Vagina (tissue), 2 donors: Measurements from ENCODE around the gene PRSS53. TPM values are rescaled to one million over a fixed set of nuclear protein-coding genes. Genes with fewer than 3 reads are reported as not detected.

Source experiments
- DNase-seq, 2 donors: peaks; one replicate each; pipeline ENCODE4 v3.0.0-alpha.2; 2017; ENCODE audit errors: extremely low spot score in 2 of 2
- H3K27ac ChIP-seq: fragments of 200-600 bp; sonication (generic); one replicate; pipeline ENCODE4 v1.5.1; 2019
- H3K27me3 ChIP-seq: fragments of 200-600 bp; sonication (generic); one replicate; pipeline ENCODE4 v1.5.1; 2019
- H3K36me3 ChIP-seq, 2 donors: fragments of 200-600 bp; sonication (generic); one replicate each; pipeline ENCODE4 v1.5.1; 2017 to 2019
- H3K4me1 ChIP-seq: fragments of 200-600 bp; sonication (generic); one replicate; pipeline ENCODE4 v1.5.1; 2019
- H3K4me3 ChIP-seq, 2 donors: fragments of 200-600 bp; sonication (generic); 1 replicate in 1 of 2; 2 replicates in 1 of 2; pipeline ENCODE4 v1.5.1; 2016 to 2019
- H3K9me3 ChIP-seq: fragments of 200-600 bp; sonication (generic); one replicate; pipeline ENCODE4 v1.5.1; 2019
- POLR2A ChIP-seq, 2 donors: fragments of 450-650 bp; IDR thresholded peaks; one replicate each; pipeline ENCODE4 v1.6.1; 2017; ENCODE audit warnings: antibody characterized with exemption in 2 of 2, mild to moderate bottlenecking in 2 of 2, moderate library complexity in 2 of 2
- POLR2AphosphoS5 ChIP-seq, 2 donors: sonication (generic); formaldehyde crosslinking; IDR thresholded peaks; one replicate each; pipeline ENCODE4 v1.9.0; 2017; ENCODE audit warnings: antibody characterized with exemption in 2 of 2, mild to moderate bottlenecking in 2 of 2, low read depth in 1 of 2; ENCODE audit not compliant: insufficient read depth in 1 of 2
- intact Hi-C: fragments of 100-400 bp; cut with DNase I; formaldehyde crosslinking; loops from one replicate; pipeline ENCODE4 v1.15.1; 2023
- total RNA-seq: library from RNA; depleted of rRNA; stranded (reverse); fragments of >200 nt; gene quantifications from one replicate; pipeline ENCODE4 v1.2.3, GENCODE V29; 2016
- TF ChIP-seq, protein P1 (sequence below), 3 experiments: fragments of 450-650 bp in 2 of 3; fragments of 200-600 bp in 1 of 3; sonication (generic) in 1 of 3; IDR thresholded peaks; one replicate each; pipeline ENCODE4 v1.5.1; 2017 to 2019; ENCODE audit warnings: antibody characterized with exemption in 3 of 3, mild to moderate bottlenecking in 2 of 3, moderate library complexity in 2 of 3

The PRSS53 gene
- total RNA-seq, 1 donor from 2014 or later = 2.0 TPM

DNA sequence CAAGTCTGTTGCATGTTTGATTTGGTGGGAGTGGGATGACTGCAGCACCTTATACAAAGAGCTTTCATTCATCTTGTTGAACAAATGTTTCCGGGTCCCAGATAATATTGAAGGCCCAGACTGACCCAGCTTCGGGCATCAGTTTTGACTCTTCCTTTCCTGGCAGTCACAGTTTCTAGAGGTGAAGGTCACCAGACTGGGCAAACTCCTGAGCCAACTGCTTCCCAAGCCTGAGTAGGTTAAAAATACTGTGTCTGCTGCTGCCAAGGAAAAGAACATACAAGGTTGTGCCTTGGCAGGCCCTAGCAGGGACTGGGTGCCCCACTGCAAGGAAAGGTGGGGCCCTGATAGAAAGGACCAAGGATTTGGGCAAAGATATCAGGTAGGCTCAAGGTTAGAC is 24.0 kb upstream of the PRSS53 start:
- TF ChIP-seq, protein P1, sequence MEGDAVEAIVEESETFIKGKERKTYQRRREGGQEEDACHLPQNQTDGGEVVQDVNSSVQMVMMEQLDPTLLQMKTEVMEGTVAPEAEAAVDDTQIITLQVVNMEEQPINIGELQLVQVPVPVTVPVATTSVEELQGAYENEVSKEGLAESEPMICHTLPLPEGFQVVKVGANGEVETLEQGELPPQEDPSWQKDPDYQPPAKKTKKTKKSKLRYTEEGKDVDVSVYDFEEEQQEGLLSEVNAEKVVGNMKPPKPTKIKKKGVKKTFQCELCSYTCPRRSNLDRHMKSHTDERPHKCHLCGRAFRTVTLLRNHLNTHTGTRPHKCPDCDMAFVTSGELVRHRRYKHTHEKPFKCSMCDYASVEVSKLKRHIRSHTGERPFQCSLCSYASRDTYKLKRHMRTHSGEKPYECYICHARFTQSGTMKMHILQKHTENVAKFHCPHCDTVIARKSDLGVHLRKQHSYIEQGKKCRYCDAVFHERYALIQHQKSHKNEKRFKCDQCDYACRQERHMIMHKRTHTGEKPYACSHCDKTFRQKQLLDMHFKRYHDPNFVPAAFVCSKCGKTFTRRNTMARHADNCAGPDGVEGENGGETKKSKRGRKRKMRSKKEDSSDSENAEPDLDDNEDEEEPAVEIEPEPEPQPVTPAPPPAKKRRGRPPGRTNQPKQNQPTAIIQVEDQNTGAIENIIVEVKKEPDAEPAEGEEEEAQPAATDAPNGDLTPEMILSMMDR (IDR thresholded peaks at IDR 0.05) = no peak
- no peak for TF ChIP-seq POLR2AphosphoS5 (IDR thresholded peaks at IDR 0.05; ENCODE audit: insufficient read depth in 1 of 2, low read depth in 1 of 2)
- TF ChIP-seq POLR2A (IDR thresholded peaks at IDR 0.05) = no peak
- peaks cover 0 to 32% of the 10 kb centered on the region in 2 donors for H3K36me3 ChIP-seq
- intact Hi-C loops = no loop called here
- H3K4me1 ChIP-seq = peaks cover 30% of the 10 kb centered on the region
- H3K4me3 ChIP-seq = no peak overlapping the region
- peak overlapping the region; percentile 43 for H3K27ac ChIP-seq
- no peaks in the 10 kb centered on the region for H3K27me3 ChIP-seq
- DNase-seq = no peak
- no peaks in the 10 kb centered on the region for H3K9me3 ChIP-seq

DNA sequence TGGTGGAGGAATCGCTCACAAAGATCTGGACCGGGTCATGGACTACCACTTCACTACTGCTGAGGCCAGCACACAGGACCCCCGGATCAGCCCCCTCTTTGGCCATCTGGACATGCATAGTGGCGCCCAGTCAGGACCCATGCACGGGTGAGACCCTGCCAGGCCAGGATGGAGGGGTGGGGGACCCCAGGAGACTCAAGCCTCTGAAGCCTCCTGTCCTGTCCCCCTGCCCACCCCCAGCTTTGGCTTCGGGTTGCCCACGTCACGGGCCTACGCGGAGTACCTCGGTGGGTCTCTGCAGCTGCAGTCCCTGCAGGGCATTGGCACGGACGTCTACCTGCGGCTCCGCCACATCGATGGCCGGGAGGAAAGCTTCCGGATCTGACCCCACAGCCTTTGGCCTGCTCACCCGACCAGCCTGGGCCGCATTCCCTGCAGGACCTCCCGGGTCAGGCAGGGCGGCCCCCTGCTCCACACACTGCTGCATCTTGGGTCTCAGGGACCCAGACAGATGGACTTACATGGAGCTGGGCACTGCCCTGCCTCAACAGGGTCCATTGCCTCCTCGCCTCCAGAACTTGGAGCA is 23.2 kb upstream of the PRSS53 start:
- Histone ChIP-seq H3K4me3 (no peak overlapping the region), H3K27me3 (no peaks in the 10 kb centered on the region), H3K36me3 (peaks cover 0 to 32% of the 10 kb centered on the region in 2 donors), H3K9me3 (no peaks in the 10 kb centered on the region), H3K27ac (no peak overlapping the region), H3K4me1 (peaks cover 31% of the 10 kb centered on the region)
- intact Hi-C loops = no loop called here
- no peak for DNase-seq
- TF ChIP-seq POLR2AphosphoS5 (IDR thresholded peaks at IDR 0.05; ENCODE audit: insufficient read depth in 1 of 2, low read depth in 1 of 2) (no peak), POLR2A (IDR thresholded peaks at IDR 0.05) (no peak)
- TF ChIP-seq, protein P1 (IDR thresholded peaks at IDR 0.05) = no peak

DNA sequence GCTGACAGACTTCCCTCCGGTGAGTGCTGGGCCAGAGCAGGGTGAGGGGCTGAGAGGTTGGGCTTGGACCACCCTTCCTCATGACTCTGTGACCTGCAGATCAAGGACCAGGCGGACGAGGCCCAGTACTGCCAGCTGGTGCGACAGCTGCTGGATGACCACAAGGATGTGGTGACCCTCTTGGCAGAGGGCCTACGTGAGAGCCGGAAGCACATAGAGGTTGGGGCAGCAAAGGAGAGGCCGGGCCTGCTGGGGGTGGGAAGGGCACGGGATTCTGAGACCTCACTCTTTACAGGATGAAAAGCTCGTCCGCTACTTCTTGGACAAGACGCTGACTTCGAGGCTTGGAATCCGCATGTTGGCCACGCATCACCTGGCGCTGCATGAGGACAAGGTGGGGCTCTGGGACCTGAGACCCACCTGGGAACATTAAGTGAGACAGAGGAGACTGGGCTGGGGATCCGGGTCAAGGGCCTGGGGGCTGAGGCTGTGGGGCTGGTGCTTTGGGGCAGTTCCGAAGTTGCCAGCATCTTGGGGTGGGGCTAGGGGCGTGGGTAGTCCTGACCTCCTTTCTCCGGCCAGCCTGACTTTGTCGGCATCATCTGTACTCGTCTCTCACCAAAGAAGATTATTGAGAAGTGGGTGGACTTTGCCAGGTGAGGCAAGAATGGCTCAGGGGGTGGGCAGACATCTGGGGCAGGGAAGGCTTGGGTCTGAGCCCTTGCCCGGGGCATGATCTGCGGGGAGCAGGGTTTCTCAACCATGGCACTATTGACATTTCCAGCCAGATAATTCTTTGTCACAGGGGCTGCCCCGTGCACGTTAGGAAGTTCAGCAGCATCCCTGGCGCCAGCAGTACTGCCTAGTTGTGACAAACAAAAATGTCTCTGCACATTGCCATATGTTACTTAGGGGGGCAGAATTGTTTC is 21.6 kb upstream of the PRSS53 start:
- Histone ChIP-seq H3K4me3 (no peak overlapping the region), H3K9me3 (no peaks in the 10 kb centered on the region), H3K36me3 (peaks cover 0 to 32% of the 10 kb centered on the region in 2 donors), H3K27ac (no peak overlapping the region), H3K27me3 (no peaks in the 10 kb centered on the region), H3K4me1 (peaks cover 25% of the 10 kb centered on the region)
- TF ChIP-seq, protein P1 (IDR thresholded peaks at IDR 0.05) = no peak
- intact Hi-C loops = no loop called here
- no peak for DNase-seq

DNA sequence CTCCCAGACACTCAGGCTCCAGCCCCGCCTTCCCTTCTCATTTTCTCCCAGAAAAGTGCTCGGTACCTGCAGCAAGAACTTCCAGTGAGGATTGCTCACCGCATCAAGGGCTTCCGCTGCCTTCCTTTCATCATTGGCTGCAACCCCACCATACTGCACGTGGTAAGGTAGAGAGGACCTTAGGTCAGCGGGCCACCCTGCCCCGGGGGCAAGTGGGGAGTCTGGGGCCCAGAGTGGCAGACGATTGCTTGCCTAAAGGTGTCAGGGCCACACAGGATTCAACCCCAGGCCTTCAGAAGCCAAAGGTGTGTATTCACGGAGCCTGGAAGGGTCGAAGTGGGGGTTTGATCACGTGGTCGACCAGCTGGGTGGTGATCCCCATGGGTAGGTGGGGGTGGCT is 20.9 kb upstream of the PRSS53 start:
- peaks cover 25% of the 10 kb centered on the region for H3K4me1 ChIP-seq
- no peak for TF ChIP-seq POLR2AphosphoS5 (IDR thresholded peaks at IDR 0.05; ENCODE audit: insufficient read depth in 1 of 2, low read depth in 1 of 2)
- TF ChIP-seq, protein P1 (IDR thresholded peaks at IDR 0.05) = no peak
- TF ChIP-seq POLR2A (IDR thresholded peaks at IDR 0.05) = no peak
- H3K4me3 ChIP-seq = no peak overlapping the region
- intact Hi-C loops = no loop called here
- no peaks in the 10 kb centered on the region for H3K9me3 ChIP-seq
- H3K36me3 ChIP-seq = peaks cover 0 to 32% of the 10 kb centered on the region in 2 donors
- H3K27ac ChIP-seq = no peak overlapping the region
- H3K27me3 ChIP-seq = no peaks in the 10 kb centered on the region
- DNase-seq = no peak
